Measurements from ENCODE around the gene CACNA1A.
"Not testable (repeated sequence)": the region's sequence is repeated elsewhere in the genome, so short reads cannot be mapped to it uniquely, and the experiment has no call there.

The CACNA1A gene

DNA sequence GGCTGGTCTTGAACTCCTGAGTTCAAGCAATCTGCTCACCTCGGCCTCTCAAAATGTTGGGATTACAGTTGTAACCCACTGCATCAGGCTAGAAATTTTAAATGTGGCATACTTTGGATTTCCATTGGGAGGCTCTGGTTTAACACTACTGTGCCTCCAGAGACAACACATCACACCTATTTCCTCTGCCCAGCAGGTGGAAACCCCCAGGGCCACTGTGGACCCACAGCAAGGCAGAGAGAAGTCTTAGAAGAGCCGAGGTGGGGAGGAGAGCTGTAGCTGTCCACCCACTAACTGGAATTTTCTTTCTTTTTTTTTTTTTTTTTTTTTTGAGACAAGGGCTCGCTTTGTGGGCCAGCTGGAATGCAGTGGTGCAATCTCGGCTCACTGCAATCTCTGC, 316.7 kb downstream of the CACNA1A start:
- TF ChIP-seq, protein P1, sequence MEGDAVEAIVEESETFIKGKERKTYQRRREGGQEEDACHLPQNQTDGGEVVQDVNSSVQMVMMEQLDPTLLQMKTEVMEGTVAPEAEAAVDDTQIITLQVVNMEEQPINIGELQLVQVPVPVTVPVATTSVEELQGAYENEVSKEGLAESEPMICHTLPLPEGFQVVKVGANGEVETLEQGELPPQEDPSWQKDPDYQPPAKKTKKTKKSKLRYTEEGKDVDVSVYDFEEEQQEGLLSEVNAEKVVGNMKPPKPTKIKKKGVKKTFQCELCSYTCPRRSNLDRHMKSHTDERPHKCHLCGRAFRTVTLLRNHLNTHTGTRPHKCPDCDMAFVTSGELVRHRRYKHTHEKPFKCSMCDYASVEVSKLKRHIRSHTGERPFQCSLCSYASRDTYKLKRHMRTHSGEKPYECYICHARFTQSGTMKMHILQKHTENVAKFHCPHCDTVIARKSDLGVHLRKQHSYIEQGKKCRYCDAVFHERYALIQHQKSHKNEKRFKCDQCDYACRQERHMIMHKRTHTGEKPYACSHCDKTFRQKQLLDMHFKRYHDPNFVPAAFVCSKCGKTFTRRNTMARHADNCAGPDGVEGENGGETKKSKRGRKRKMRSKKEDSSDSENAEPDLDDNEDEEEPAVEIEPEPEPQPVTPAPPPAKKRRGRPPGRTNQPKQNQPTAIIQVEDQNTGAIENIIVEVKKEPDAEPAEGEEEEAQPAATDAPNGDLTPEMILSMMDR (IDR thresholded peaks at IDR 0.05; ENCODE audit: low read length, missing control alignments), result no peak
- no peak overlapping the region for H3K4me3 ChIP-seq (replicated peaks; ENCODE audit: low read depth, low read length)
- no peak for DNase-seq (ENCODE audit: low read depth)

DNA sequence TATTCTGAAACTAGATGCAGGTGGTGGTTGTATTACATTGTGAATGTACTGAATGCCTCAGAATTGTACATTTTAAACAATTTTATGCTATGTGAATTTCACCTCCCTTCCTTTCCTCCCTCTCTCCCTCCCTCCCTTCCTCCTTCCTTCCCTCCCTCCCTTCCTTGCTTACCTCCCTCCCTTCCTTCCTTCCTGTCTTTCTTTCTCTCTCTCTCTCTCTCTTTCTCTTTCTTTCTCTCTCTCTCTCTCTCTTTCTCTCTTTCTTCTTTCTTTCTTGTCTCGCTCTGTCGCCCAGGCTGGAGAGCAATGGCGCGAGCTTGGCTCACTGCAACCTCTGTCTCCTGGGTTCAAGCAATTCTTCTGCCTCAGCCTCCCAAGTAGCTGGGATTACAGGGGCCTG, 318.9 kb downstream of the CACNA1A start:
- H3K4me3 ChIP-seq (replicated peaks; ENCODE audit: low read depth, low read length), result no peak overlapping the region
- no peak for DNase-seq (ENCODE audit: low read depth)
- TF ChIP-seq, protein P1 (IDR thresholded peaks at IDR 0.05; ENCODE audit: low read length, missing control alignments), result no peak

DNA sequence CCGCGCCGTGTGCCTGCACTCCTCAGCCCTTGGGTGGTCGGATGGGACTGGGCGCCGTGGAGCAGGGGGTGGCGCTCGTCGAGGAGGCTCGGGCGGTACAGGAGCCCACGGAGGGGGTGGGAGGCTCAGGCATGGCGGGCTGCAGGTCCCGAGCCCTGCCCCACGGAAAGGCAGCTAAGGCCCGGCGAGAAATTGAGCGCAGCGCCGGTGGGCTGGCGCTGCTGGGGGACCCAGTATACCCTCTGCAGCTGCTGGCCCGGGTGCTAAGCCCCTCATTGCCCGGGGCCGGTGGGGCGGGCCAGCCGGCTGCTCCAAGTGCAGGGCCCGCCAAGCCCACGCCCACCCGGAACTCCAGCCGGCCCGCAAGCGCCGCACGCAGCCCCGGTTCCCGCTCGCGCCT, 319.6 kb downstream of the CACNA1A start:
- not testable (repeated sequence) for DNase-seq (ENCODE audit: low read depth); H3K4me3 ChIP-seq (replicated peaks; ENCODE audit: low read depth, low read length)

DNA sequence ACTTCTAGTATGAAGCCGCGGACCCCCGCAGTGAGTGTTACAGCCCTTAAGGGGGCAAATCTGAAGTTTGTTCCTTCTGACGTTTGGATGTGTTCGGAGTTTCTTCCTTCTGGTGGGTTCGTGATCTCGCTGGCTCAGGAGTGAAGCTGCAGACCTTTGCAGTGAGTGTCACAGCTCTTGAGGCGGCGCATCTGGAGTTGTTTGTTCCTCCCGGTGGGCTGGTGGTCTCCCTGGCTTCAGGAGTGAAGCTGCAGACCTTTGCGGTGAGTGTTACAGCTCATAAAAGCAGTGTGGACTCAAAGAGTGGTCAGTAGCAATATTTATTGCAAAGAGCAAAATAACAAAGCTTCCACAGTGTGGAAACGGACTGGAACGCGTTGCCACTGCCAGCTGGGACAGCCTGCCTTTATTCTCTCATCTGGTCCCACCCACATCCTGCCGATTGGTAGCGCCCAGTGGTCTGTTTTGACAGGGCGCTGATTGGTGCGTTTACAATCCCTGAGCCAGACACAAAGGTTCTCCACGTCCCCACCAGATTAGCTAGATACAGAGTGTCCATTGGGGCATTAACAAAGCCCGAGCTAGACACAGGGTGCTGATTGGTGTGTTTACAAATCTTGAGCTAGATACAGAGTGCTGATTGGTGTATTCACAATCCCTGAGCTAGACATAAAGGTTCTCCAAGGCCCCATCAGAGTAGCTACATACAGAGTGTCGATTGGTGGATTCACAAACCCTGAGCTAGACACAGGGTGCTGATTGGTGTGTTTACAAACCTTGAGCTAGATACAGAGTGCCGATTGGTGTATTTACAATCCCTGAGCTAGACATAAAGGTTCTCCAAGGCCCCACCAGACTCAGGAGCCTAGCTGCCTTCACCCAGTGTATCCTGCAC, 320.3 kb downstream of the CACNA1A start:
- H3K4me3 ChIP-seq (replicated peaks; ENCODE audit: low read depth, low read length); DNase-seq (ENCODE audit: low read depth): not testable (repeated sequence)

DNA sequence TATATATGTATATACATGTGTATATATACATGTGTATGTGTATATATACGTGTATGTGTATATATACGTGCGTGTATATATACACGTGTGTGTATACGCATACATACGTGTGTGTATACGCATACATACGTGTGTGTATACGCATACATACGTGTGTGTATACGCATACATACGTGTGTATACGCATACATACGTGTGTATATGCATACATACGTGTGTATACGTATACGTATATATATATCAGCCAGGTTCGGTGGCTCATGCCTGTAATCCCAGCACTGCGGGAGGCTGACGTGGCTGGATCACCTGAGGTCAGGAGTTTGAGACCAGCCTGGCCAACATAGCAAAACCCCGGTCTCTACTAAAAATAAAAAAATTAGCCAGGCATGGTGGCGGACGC, 321.4 kb downstream of the CACNA1A start:
- DNase-seq (ENCODE audit: low read depth); H3K4me3 ChIP-seq (replicated peaks; ENCODE audit: low read depth, low read length): not testable (repeated sequence)

DNA sequence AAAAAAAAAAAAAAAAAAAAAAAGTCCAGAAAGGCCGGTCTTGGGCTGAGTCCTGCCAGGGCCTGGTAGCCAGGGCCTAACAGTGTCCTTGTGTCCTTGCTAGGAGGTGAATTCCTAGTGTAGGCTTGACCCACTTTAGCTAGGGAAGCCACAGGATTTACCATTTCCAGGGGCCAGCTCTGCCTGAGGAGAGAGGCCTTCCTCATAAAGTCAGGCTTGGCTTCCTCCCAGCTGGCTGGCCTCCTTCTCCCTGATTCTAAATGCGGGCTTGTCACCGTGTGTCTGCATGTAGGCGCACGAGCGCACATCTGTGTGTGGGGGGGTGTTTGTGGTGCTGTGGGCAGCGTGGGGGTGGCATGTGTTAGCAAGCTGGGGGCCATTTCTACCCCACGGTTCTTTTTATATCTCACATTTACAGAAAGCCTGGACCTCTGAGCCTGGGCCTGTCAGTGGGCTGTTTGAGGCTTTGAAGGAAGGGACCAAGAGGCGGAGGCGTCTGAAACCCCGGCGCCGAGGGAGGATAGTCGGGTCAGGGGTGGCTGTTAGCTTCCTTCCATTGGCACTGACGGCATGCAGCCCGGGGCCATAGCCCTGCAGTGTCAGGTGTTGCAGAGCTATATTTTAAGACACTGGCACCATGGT, 324.4 kb downstream of the CACNA1A start:
- TF ChIP-seq, protein P1 (IDR thresholded peaks at IDR 0.05; ENCODE audit: low read length, missing control alignments), result no peak
- H3K4me3 ChIP-seq (replicated peaks; ENCODE audit: low read depth, low read length), result no peak overlapping the region
- peak; percentile 69 for DNase-seq (ENCODE audit: low read depth)

DNA sequence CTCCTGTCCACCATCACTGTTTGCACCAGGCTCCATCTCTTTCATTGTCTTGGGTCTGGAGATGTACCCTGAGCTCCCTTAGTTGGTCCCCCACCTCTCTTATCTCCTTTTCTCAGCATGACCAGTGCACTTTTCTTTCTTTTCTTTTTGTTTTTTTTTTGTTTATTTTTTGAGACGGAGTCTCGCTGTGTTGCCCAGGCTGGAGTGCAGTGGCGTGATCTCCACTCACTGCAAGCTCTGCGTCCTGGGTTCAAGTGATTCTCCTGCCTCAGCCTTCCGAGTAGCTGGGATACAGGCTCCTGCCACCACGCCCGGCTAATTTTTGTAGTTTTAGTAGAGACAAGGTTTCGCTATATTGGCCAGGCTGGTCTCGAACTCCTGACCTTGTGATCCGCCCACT, 328.0 kb downstream of the CACNA1A start:
- not testable (repeated sequence) for DNase-seq (ENCODE audit: low read depth)

DNA sequence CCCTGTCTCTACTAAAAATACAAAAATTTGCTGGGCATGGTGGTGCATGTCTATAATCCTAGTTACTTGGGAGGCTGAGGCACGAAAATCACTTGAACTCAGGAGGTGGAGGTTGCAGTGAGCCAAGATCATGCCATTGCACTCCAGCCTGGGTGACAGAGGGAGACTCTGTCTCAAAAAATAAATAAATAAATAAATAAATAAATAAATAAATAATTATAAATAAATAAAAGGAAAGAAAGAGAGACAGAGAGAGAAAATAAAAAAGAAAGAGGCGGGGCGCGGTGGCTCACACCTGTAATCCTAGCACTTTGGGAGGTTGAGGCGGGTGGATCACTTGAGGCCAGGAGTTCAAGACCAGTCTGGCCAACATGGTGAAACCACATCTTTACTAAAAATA, 328.7 kb downstream of the CACNA1A start:
- not testable (repeated sequence) for H3K4me3 ChIP-seq (replicated peaks; ENCODE audit: low read depth, low read length); DNase-seq (ENCODE audit: low read depth)

More for the DNA sequence above, 328.0 kb downstream of the CACNA1A start:
- H3K4me3 ChIP-seq (replicated peaks; ENCODE audit: low read depth, low read length), result not testable (repeated sequence)

DNA sequence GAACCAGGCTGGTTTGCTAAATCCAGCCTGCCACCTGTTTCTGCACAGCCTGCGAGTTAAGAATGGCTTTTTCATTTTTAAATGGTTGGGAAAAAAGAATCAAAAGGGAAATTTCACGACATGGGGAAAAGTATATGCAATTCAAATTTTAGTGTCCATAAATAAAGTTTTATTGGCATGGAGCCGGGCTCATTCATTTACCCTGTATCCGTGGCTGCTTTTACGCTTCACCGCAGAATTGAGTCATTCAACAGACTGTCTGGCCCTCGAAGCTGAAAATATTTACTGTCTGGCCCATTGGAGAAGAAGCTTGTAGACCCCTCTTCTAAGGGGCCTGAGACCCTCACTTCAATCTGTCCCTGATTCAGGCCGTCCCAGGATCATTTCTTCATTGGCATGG, 329.9 kb downstream of the CACNA1A start:
- TF ChIP-seq, protein P1 (IDR thresholded peaks at IDR 0.05; ENCODE audit: low read length, missing control alignments), result no peak
- no peak for DNase-seq (ENCODE audit: low read depth)
- no peak overlapping the region for H3K4me3 ChIP-seq (replicated peaks; ENCODE audit: low read depth, low read length)
